HL-60 (cell line): Measurements from ENCODE around the gene RILPL1.

ENCODE experiments used
- CTCF ChIP-seq: IDR thresholded peaks from one replicate; pipeline ENCODE4 v1.5.1; 2011; ENCODE audit warnings: low read length, control low read depth, inconsistent platforms; ENCODE audit not compliant: insufficient read depth
- GABPA ChIP-seq: IDR thresholded peaks from 2 replicates; pipeline ENCODE4 v1.6.1; 2012; ENCODE audit warnings: low read depth
- POLR2AphosphoS5 ChIP-seq: IDR thresholded peaks from 2 replicates; pipeline ENCODE4 v1.6.1; 2012; ENCODE audit warnings: low read depth
- REST ChIP-seq: IDR thresholded peaks from 2 replicates; pipeline ENCODE4 v1.6.1; 2012; ENCODE audit warnings: low read depth; ENCODE audit not compliant: insufficient replicate concordance
- SPI1 ChIP-seq: IDR thresholded peaks from 2 replicates; pipeline ENCODE4 v1.6.1; 2012; ENCODE audit warnings: low read depth, mild to moderate bottlenecking, borderline replicate concordance

GRCh38 chr12:123468786-123469185, 64.7 kb downstream of the RILPL1 start:
- TF ChIP-seq CTCF (peak; percentile 40), REST (no peak), POLR2AphosphoS5 (no peak), GABPA (no peak), SPI1 (no peak)
